ENCODE results near the gene CDCA5.
A peak's percentile ranks its signal among the peaks of the same experiment; 100 is the strongest.

The CDCA5 gene

GRCh38 chr11:65047581-65048422 lies 36.0 kb downstream of the CDCA5 start:
- no peak for DNase-seq (ENCODE audit: low read depth in 1 of 2, low spot score in 1 of 2)

GRCh38 chr11:65045728-65046127 lies 38.1 kb downstream of the CDCA5 start:
- no peak for DNase-seq (ENCODE audit: low read depth in 1 of 2, low spot score in 1 of 2)

- no peak for DNase-seq (ENCODE audit: low read depth in 1 of 2, low spot score in 1 of 2)
These were observed 38.8 kb downstream of the CDCA5 start for GRCh38 chr11:65045061-65045460.

DNA sequence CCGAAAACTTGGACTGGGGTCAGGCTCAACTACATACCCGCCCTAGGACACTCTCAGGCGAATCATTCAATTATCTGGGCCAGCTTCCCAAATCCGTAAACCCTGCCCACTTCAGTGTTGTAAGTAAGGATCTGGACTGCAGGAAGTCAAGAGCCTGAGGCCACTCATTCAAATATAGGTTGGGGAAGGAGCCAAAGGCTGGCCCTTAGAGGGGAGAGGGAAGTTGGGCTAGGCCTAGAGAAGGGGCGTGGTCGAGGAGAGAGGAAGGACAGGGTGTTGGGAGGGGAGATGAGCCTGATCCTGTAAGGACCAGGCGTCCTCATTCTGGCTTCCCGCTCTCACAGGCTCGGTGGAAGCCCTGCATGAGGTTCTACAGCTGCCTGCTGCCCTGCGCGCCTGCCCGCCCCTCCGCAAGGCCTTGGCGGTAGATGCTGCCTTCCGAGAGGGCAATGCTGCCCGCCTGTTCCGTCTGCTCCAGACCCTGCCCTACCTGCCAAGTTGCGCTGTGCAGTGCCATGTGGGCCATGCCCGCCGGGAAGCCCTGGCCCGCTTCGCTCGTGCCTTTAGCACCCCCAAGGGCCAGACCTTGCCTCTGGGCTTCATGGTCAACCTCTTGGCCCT lies 39.8 kb downstream of the CDCA5 start:
- DNase-seq (ENCODE audit: low read depth in 1 of 2, low spot score in 1 of 2) = no peak

DNA sequence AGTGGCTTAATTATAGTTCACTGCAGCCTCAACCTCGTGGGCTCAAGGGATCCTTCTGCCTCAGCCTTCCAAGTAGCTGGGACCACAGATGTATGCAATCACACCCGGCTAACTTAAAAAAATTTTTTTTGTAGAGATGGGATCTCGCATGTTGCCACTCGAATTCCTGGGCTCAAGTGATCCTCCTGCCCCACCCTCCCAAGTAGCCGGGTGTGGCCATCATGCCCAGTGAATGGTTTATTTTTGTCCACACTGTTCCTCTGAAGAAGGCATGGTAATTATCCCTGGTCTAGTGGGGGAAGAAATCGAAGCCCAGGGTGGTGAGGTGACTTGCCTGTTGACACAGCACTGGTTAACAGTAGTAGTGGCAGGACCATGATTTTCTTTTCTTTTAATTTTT lies 40.9 kb downstream of the CDCA5 start:
- DNase-seq (ENCODE audit: low read depth in 1 of 2, low spot score in 1 of 2) = no peak

DNA sequence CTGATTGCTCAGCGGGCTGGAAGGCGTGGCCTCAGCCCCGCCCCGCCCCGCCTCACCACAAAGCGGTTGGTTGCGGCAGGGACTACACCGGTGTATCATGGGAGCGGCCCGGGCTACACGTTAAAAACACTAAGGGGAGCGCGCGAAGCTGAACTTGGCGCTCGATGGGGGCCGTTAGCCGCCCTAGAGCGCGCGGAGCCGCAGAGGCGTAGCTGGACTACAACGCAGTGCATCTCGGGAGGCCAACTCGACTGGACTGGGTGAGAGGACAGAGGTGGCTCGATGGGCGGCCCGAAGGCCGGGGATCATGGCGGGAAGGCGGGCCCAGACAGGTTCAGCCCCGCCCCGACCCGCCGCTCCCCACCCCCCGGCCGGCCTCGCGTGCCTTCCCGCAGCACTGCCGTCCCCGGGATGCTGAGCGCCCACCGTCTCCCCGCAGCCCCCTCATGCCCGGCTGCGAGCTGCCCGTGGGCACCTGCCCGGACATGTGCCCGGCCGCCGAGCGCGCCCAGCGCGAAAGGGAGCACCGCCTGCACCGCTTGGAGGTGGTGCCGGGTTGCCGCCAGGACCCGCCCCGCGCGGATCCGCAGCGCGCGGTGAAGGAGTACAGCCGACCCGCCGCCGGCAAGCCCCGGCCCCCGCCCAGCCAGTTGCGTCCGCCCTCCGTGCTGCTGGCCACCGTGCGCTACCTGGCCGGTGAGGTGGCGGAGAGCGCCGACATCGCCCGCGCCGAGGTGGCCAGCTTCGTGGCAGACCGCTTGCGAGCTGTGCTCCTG lies 42.8 kb downstream of the CDCA5 start, which contains the start of gene SAC3D1:
Gene SAC3D1, plus strand, starts transcription at position 364 of the 776 bp plus-strand sequence. Its CDS starts 83 bp downstream, at position 447.
- peak; percentile 75 to 80 for DNase-seq (ENCODE audit: low read depth in 1 of 2, low spot score in 1 of 2)

DNA sequence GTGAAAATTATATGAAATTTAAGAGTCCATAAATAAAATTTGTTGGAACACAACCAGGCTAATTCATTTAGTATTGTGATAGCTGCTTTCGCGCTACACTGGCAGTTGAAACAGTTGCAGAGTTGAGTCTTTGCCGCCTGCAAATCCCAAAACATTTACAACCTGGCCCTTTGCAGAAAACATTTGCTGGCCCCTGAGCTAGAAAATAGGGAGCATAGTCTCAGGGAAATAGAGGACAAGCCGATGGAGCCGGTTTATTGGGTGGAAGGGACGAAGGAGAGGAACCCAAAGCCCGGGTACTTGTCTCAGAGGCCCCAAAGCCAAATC lies 43.4 kb downstream of the CDCA5 start:
- no peak for DNase-seq (ENCODE audit: low read depth in 1 of 2, low spot score in 1 of 2)

- DNase-seq (ENCODE audit: low read depth in 1 of 2, low spot score in 1 of 2) = no peak
These were observed 46.9 kb downstream of the CDCA5 start for GRCh38 chr11:65036931-65037330.

- DNase-seq (ENCODE audit: low read depth in 1 of 2, low spot score in 1 of 2) = no peak
These were observed 48.3 kb downstream of the CDCA5 start for GRCh38 chr11:65035579-65035978.

DNA sequence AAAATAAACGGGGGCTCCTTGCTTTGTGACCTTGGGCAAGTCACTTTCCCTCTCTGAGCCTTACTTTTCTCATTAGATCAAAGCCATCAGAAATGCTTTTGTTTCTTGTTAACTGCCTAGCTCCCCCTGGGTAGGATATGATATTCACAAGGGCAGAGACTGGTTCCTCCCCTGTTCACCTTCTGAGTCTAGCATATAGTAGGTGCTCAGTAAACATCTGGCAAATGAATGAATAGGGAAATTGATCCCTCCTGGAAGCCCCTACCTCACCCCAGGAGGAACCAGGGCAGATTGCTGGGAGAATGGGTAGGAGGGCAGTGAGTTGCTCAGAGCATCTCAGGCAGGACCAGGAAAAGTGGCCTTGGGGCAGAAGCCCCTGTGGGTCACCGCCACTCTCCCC lies 49.4 kb downstream of the CDCA5 start:
- no peak for DNase-seq (ENCODE audit: low read depth in 1 of 2, low spot score in 1 of 2)

DNA sequence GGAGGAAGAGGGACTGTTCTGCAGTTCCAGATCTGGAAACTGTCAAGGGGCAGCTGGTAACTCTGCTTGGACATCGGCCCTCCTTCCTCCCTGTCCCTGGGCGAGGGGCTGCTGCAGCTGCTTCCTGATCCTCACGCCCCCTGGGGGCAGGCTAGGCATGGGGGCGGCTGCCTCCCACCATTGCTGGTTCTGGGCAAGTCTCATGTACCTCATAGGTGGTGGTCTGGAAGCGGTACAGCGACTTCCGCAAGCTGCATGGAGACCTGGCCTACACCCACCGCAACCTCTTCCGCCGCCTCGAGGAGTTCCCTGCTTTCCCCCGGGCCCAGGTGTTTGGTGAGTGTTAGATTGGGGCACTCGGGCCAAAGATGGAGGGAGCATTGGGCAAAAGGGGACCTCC lies 51.6 kb downstream of the CDCA5 start:
- DNase-seq (ENCODE audit: low read depth in 1 of 2, low spot score in 1 of 2) = no peak

All from activated CD4-positive, alpha-beta T cell treated with anti-CD3 and anti-CD28 coated beads, Interleukin-2, amount 50 U/mL, for 24 hours (primary cell).